GM13977 (cell line): ENCODE measurements around the gene NAA60.
"Not testable (repeated sequence)": the region's sequence is repeated elsewhere in the genome, so short reads cannot be mapped to it uniquely, and the experiment has no call there.

Experiments used
- DNase-seq: peaks from one replicate; pipeline ENCODE4 v3.0.0; 2012; ENCODE audit warnings: low spot score
- in situ Hi-C: fragments of 300-500 bp; cut with MboI; formaldehyde crosslinking; loops from one replicate; pipeline ENCODE4 v1.12.0; 2022; ENCODE audit warnings: low sequenced_read_pairs, low pct_unique_long_range_greater_than_20kb, mixed read lengths, inconsistent platforms; ENCODE audit not compliant: unreplicated experiment
- TF ChIP-seq, protein P1 (sequence below): IDR thresholded peaks from 2 replicates; pipeline ENCODE4 v1.5.1; 2012; ENCODE audit warnings: mild to moderate bottlenecking, control low read depth; ENCODE audit not compliant: insufficient read depth; ENCODE audit errors: extremely low read depth, missing control alignments

NAA60 gene

DNA sequence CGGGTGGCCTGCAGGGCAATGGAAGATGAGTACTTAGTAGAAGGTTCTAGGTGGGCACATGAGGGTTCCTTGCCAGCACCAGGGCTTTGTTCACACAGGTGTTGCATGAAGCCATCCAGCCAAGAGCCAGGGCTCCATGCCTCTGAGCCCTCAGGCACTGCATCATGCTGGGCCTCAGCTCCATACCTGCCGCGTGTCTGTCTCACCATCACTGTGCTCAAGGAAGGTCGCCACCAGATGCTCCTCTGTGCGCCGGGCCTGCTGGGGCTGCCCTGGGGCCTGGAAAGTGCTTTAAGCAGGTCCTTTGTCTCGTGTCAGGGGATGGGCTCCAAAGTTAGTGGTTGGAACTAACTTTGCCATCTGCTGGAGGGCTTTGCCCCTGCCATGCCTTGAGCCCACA is 26.3 kb downstream of the NAA60 start:
- in situ Hi-C loops: no loop called here
- DNase-seq: no peak
- TF ChIP-seq, protein P1, sequence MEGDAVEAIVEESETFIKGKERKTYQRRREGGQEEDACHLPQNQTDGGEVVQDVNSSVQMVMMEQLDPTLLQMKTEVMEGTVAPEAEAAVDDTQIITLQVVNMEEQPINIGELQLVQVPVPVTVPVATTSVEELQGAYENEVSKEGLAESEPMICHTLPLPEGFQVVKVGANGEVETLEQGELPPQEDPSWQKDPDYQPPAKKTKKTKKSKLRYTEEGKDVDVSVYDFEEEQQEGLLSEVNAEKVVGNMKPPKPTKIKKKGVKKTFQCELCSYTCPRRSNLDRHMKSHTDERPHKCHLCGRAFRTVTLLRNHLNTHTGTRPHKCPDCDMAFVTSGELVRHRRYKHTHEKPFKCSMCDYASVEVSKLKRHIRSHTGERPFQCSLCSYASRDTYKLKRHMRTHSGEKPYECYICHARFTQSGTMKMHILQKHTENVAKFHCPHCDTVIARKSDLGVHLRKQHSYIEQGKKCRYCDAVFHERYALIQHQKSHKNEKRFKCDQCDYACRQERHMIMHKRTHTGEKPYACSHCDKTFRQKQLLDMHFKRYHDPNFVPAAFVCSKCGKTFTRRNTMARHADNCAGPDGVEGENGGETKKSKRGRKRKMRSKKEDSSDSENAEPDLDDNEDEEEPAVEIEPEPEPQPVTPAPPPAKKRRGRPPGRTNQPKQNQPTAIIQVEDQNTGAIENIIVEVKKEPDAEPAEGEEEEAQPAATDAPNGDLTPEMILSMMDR: no peak

DNA sequence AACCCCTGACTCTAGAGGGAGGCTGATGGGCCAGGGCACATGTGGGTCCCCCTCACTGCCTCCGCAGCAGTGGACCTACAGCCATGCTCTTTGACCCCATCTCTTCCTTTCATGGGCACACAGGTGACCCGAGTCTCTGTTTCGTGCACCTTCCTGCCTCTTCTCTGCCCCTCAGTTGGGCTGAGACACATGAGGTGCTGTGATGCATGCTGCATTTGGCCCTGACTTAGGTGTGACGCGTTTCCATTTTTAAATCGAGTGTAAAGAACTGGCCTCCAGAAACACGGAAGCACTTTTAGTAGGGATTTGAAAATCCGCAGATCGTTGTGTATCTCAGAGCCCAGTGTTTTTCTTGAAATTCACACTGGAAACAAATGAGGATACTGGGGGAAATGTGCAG is 27.2 kb downstream of the NAA60 start:
- TF ChIP-seq, protein P1: no peak
- in situ Hi-C loops: no loop called here
- DNase-seq: no peak

DNA sequence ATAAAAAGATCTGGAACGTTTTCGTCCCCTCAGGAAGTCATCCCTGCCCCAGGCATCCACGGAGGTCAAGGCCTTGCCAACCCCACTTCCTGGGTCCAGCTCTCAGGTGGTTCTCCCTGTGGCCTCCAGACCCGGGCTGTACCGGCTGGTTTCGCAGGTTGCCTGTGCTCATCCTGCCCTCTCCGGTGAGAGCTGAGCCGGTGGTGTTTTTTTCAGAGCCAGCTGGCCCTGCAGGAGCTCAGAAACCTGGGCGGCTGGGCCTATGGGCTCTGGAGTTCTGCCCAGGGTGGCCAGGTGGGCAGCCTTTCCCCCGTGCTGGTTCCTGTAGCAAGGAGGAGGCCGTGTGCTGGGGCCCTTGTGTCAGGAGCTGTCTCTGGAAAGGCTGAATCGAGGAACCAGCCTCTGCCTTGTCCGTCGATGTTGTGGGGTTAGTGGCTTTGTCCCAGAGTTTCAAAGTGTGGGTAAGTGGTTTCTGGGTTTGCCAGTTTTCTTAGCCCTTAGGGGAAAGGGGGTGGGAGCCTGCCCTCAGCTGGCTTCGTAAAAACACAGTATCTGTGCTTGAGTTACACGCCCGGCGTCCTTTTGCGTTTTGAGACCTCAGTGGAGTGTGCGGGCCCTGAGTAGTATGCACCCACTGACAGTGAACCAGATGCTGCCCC is 28.2 kb downstream of the NAA60 start:
- TF ChIP-seq, protein P1: no peak
- DNase-seq: no peak
- in situ Hi-C loops: no loop called here

DNA sequence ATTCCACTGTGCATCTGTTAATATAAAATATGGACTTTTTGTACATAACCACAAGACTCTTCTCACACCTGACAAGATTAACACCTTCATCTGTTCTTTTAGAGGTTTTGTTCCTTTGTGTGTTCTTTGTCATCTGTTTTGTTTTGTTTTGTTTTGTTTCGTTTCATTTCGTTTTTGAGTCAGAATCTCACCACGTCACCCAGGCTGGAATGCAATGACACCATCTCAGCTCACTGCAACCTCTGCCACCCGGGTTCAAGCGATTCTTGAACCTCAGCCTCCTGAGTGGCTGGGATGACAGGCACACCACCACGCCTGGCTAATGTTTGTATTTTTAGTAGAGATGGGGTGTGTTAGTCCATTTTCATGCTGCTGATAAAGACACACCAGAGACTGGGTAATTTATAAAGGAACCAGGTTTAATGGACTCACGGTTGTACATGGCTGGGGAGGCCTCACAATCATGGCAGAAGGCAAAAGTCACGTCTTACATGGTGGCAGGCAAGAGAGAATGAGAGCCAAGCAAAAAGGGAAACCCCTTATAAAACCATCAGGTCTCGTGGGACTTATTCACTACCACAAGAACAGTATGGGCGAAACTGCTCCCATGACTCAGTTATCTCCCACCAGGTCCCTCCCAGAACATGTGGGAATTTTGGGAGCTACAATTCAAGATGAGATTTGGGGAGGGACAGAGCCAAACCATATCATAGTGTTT is 29.6 kb downstream of the NAA60 start:
- TF ChIP-seq, protein P1: no peak
- in situ Hi-C loops: no loop called here
- no peak for DNase-seq

DNA sequence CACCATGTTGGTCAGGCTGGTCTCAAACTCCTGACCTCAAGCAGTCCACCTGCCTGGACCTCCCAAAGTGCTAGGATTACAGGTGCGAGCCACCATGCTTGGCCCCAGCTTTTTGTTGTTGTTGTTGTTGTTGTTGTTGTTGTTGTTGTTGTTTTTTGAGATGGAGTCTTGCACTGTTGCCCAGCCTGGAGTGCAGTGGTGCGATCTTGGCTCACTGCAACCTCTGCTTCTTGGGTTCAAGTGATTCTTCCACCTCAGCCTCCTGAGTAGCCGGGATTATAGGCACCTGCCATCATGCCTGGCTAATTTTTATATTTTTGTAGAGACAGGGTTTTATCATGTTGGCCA is 30.1 kb downstream of the NAA60 start:
- DNase-seq, in situ Hi-C loops: not testable (repeated sequence)

DNA sequence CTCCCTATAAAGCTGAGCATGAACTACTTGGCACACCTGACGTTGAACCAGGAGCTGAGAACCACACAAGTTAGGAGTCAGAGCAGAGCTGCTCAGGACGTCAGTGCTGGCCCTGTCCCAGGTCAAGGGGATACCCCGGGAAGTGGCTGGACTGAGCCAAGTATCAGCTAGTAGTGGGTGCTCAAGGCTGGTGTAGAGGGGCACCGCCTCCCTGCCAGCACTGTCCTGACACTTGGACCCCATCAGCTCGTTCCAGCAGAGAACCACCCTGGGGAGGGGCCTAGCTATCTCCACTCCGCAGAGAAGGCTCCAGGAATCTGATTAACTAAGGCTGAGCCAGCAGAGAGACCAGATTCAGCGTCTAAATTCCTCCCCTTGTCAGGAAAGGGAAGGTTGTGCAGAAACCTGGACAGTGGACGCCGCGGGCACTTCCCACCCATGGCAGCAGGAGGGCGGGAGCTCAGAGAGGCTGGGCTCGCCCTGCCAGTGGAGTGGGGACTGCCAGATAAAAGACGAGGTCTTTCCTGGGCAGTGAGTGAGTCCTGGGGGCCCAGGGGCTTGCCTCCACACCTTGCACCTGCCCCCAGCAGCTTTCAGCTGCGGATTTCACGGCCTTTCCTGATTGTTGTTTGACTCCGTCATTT is 30.8 kb downstream of the NAA60 start:
- TF ChIP-seq, protein P1: no peak
- DNase-seq: no peak
- in situ Hi-C loops: no loop called here

DNA sequence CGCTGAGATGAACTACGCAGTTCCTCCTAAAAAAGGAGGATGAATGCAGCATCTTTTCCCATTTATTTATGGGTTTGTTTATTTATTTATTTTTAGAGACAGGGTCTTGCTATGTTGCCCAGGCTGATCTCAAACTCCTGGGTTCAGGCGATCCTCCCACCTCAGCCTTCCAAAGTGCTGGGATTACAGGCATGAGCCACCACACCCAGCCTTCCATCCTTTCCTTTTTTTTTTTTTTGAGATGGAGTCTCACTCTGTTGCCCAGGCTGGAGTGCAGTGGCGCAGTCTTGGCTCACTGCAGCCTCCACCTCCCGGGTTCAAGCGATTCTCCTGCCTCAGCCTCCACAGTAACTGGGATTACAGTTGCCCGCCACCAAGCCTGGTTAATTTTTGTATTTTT is 31.4 kb downstream of the NAA60 start:
- in situ Hi-C loops, DNase-seq: not testable (repeated sequence)
